NCI-H2196 (cell line): ENCODE results near the gene CDKN1A.

Experiments used
- DNase-seq: peaks from one replicate; lab custom pipeline; 2025; ENCODE audit not compliant: unreplicated experiment; lab: John Stamatoyannopoulos, UW

CDKN1A gene

GRCh38 chr6:36677059-36677749, 1.3 kb upstream of the CDKN1A start:
- peak; percentile 17 for DNase-seq

DNA sequence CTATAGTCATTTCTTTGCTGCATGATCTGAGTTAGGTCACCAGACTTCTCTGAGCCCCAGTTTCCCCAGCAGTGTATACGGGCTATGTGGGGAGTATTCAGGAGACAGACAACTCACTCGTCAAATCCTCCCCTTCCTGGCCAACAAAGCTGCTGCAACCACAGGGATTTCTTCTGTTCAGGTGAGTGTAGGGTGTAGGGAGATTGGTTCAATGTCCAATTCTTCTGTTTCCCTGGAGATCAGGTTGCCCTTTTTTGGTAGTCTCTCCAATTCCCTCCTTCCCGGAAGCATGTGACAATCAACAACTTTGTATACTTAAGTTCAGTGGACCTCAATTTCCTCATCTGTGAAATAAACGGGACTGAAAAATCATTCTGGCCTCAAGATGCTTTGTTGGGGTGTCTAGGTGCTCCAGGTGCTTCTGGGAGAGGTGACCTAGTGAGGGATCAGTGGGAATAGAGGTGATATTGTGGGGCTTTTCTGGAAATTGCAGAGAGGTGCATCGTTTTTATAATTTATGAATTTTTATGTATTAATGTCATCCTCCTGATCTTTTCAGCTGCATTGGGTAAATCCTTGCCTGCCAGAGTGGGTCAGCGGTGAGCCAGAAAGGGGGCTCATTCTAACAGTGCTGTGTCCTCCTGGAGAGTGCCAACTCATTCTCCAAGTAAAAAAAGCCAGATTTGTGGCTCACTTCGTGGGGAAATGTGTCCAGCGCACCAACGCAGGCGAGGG, 594 bp upstream of the CDKN1A start:
- DNase-seq, result no peak

- DNase-seq, result peak; percentile 52
Measured at GRCh38 chr6:36679043-36679833, 724 bp downstream of the CDKN1A start.

DNA sequence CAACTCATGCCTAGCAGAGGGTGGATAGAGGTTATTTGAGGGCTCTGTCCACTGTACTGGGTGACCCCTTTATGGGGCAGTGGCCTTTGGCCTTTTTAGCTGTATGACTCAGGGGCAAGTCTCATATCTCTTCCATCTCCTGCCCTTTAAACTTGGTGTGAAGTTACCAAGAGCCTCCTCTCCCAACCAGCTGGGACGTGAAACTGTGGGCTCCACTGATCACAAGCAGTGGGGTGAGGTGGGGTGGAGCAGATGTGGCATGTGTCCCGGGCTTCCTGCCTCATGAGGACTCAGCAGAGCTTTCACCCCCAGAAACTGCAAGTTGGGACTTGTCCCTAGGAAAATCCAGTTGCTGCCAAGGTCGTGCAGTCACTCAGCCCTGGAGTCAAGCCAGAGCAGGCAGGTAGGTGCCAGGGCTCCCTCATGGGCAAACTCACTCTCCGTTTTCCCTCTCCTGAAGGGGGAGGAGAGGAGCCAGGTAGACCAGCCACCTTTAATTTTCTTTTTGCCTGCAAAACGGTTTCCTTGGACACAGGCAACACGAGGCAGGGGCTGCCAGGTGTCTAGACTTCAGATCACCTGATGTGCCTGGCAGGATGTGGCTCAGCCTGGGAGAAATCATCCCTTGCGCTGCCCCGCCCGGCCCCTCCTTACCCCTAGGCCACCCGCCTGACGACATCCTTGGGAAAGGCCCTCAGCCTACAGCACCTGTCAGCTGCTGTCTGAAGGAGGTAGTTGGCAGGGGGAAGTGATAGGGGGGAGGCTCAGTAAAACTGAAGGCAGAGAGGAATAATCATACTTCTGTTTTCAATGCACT, 4.0 kb downstream of the CDKN1A start:
- peak; percentile 95 for DNase-seq

- DNase-seq, result peak; percentile 67
Measured at GRCh38 chr6:36683145-36683655, 4.7 kb downstream of the CDKN1A start.

GRCh38 chr6:36683656-36684446, 5.3 kb downstream of the CDKN1A start:
- DNase-seq, result no peak

GRCh38 chr6:36684447-36684812, 5.9 kb downstream of the CDKN1A start:
- DNase-seq, result no peak

DNA sequence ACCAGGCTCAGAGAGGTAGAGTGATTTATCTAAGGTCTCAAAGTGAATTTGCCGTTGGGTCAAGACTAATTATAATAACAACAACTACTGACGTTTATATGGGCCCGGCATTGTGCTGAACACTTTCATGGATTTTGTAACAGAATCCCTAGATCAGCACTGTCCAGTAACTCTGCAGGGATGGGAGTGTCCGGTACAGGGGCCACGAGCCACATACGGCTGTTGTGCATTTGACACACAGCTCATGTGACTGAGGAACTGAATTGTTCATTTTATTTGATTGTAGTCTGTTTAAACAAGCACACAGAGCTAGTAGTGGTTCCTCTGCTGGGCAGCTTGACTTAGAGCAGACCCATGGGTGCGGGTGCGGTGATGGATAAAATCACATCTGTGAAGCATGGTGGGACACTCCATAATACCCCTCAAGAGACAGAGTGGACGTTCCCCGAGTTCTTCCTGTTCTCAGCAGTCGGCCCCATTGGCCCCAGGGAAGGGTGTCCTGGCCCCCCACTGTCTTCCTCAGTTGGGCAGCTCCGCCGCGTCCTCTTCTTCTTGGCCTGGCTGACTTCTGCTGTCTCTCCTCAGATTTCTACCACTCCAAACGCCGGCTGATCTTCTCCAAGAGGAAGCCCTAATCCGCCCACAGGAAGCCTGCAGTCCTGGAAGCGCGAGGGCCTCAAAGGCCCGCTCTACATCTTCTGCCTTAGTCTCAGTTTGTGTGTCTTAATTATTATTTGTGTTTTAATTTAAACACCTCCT, 6.8 kb downstream of the CDKN1A start:
- DNase-seq, result no peak

DNA sequence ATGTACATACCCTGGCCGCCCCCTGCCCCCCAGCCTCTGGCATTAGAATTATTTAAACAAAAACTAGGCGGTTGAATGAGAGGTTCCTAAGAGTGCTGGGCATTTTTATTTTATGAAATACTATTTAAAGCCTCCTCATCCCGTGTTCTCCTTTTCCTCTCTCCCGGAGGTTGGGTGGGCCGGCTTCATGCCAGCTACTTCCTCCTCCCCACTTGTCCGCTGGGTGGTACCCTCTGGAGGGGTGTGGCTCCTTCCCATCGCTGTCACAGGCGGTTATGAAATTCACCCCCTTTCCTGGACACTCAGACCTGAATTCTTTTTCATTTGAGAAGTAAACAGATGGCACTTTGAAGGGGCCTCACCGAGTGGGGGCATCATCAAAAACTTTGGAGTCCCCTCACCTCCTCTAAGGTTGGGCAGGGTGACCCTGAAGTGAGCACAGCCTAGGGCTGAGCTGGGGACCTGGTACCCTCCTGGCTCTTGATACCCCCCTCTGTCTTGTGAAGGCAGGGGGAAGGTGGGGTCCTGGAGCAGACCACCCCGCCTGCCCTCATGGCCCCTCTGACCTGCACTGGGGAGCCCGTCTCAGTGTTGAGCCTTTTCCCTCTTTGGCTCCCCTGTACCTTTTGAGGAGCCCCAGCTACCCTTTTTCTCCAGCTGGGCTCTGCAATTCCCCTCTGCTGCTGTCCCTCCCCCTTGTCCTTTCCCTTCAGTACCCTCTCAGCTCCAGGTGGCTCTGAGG, 7.6 kb downstream of the CDKN1A start:
- DNase-seq, result no peak

- no peak for DNase-seq
Measured at GRCh38 chr6:36686668-36687513, 8.4 kb downstream of the CDKN1A start.

GRCh38 chr6:36688063-36688738, 9.7 kb downstream of the CDKN1A start:
- DNase-seq, result no peak

DNA sequence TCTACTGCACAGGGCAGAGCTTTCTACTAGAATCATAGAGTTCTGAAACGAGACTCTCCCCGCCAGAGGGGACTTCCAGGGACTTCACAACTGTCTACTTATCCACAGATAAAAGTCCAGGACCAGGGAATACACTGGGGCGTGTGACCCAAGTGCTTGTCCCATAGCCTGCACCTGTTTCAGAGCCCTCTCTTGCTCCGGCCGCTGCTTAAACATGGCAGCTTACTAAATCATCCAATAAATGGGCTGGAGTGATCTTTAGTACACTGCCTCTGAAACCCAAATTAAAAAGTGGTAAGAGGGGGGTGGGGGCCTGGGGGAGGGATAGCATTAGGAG, 10.2 kb downstream of the CDKN1A start:
- DNase-seq, result no peak

DNA sequence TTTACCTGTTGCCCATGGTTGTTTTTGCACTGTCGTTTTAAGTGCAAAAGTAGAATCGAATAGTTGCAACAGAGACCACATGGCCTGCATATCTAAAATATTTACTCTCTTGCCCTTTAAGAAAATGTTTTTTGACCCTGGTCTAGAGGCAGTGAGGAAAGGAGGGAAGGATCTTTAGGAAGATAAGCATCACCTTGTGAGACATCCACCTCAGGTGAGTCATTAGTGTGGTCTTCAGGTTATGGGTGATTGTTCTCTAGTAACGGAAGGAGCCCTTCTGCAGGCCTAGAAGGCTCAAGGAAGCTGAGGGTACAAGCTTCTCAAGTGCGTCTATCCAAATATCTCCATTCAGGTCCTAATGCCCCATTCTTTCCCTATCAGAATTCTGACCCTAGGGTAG, 12.5 kb downstream of the CDKN1A start:
- no peak for DNase-seq

GRCh38 chr6:36691612-36692011, 13.1 kb downstream of the CDKN1A start:
- no peak for DNase-seq

DNA sequence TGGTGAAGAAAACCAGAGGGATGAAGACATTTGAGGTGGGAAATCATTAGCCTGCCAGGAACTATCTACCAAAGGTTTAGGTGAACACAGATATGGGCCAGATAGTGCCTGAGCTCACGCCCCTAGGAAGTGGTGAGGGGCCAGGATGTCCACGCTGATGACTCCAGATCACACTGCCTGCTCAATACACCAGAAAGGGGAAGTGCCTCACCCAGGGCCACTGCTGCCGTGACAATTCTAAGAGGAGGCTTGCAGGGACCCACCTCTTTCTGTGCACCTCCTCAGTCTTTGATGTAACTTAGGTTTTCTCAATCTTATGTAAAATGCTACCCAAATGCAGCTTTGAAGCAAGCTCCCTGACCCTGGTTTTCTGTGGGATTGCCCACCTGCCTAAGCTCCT, 13.7 kb downstream of the CDKN1A start:
- no peak for DNase-seq

GRCh38 chr6:36692861-36693702, 14.6 kb downstream of the CDKN1A start:
- no peak for DNase-seq
